A549 (cell line): ENCODE results near the gene GLTPD2.

Experiments used
- BHLHE40 ChIP-seq: IDR thresholded peaks from 2 replicates; pipeline ENCODE4 v1.6.1; 2012; ENCODE audit warnings: low read depth, low read length, inconsistent platforms
- CBX8 ChIP-seq: fragments of 200-600 bp; sonication (generic); IDR thresholded peaks from 2 replicates; pipeline ENCODE4 v1.6.1; 2016
- CHD2 ChIP-seq: fragments of 150-350 bp; IDR thresholded peaks from 2 replicates; pipeline ENCODE4 v1.6.1; 2014; ENCODE audit warnings: low read length; ENCODE audit not compliant: partially characterized antibody
- CTCF ChIP-seq: fragments of >200 bp; sonication (Bioruptor Twin); formaldehyde crosslinking; IDR thresholded peaks from 3 replicates; pipeline ENCODE4 v1.5.1; 2016
- E2F6 ChIP-seq: IDR thresholded peaks from 2 replicates; pipeline ENCODE4 v1.6.1; 2012; ENCODE audit warnings: low read depth, borderline replicate concordance
- EP300 ChIP-seq, 2 experiments: fragments of >200 bp; sonication (Bioruptor Twin); formaldehyde crosslinking; IDR thresholded peaks; 2 replicates in 1 of 2; 3 replicates in 1 of 2; pipeline ENCODE4 v1.6.1; 2016 to 2017
- JUN ChIP-seq, 2 experiments: fragments of >200 bp; sonication (Bioruptor Twin); formaldehyde crosslinking; IDR thresholded peaks; 2 replicates in 1 of 2; 3 replicates in 1 of 2; pipeline ENCODE4 v1.6.1; 2016 to 2017
- JUNB ChIP-seq: fragments of >200 bp; sonication (Bioruptor Twin); formaldehyde crosslinking; IDR thresholded peaks from 2 replicates; pipeline ENCODE4 v1.6.1; 2016
- PBX3 ChIP-seq: IDR thresholded peaks from 2 replicates; pipeline ENCODE4 v1.6.1; 2012
- POLR2A ChIP-seq: IDR thresholded peaks from 2 replicates; pipeline ENCODE4 v1.6.1; 2012; ENCODE audit warnings: mild to moderate bottlenecking, low read length
- RARB ChIP-seq: fragments of 250-450 bp; sonication (Bioruptor Pico); IDR thresholded peaks from 2 replicates; pipeline ENCODE4 v1.8.0; 2021; ENCODE audit warnings: mild to moderate bottlenecking, moderate library complexity
- RCOR1 ChIP-seq: fragments of 150-350 bp; IDR thresholded peaks from 2 replicates; pipeline ENCODE4 v1.6.1; 2014; ENCODE audit warnings: antibody characterized with exemption, low read length, low read depth
- REST ChIP-seq: fragments of 200-600 bp; sonication (generic); IDR thresholded peaks from 2 replicates; pipeline ENCODE4 v1.6.1; 2016; ENCODE audit warnings: antibody characterized with exemption, mild to moderate bottlenecking, moderate library complexity

GRCh38 chr17:4815043-4815675 is 26.4 kb downstream of the GLTPD2 start:
- TF ChIP-seq JUN (IDR thresholded peaks at IDR 0.05) (no peak), JUNB (no peak), POLR2A (no peak), CTCF (no peak), E2F6 (no peak), CHD2 (no peak), CBX8 (no peak), RCOR1 (no peak), BHLHE40 (no peak), PBX3 (no peak), EP300 (IDR thresholded peaks at IDR 0.05) (no peak), REST (no peak), RARB (CRISPR knock-in tag) (no peak)
